GM12878 (cell line): ENCODE measurements around the gene TSC22D3. TPM values are rescaled to one million over a fixed set of nuclear protein-coding genes. Genes with fewer than 3 reads are reported as not detected.

Experiments used
- ATAC-seq: fragments of 200-7000 bp; cut with Tn5 transposase; 3 replicates; pipeline ENCODE4 v1.9.1; 2020; ENCODE audit warnings: mild to moderate bottlenecking, moderate library complexity
- BruUV-seq: library from RNA; stranded (reverse); fragments of 400-500 nt; replicated peaks from 2 replicates; lab custom pipeline; 2021; lab: Mats Ljungman, UMichigan
- CTCF ChIA-PET: fragments of 300-600 bp; sonication (Branson Sonifier 250); formaldehyde crosslinking; extraction: SDS; loops from one replicate; lab custom pipeline; 2021; ENCODE audit warnings: inconsistent platforms; lab: Yijun Ruan, JAX
- POLR2A ChIA-PET: fragments of 350-600 bp; formaldehyde crosslinking; extraction: SDS; loops from one replicate; lab custom pipeline; 2021; ENCODE audit warnings: inconsistent platforms; lab: Charles Lee
- RAD21 ChIA-PET: fragments of 300-600 bp; sonication (Branson Sonifier 250); formaldehyde crosslinking; loops from one replicate; lab custom pipeline; 2023; ENCODE audit warnings: antibody characterized with exemption; ENCODE audit not compliant: unreplicated experiment; lab: Charles Lee
- SMC1A ChIA-PET: fragments of 300-600 bp; sonication (Branson Sonifier 250); formaldehyde crosslinking; loops from one replicate; lab custom pipeline; 2023; ENCODE audit not compliant: unreplicated experiment, uncharacterized antibody; lab: Charles Lee
- DNase-seq: peaks from one replicate; pipeline ENCODE4 v3.0.0-alpha.2; 2011; ENCODE audit warnings: low read depth, low spot score
- FAIRE-seq: peaks from 3 replicates; lab custom pipeline; 2011; peaks lifted over from hg19 to GRCh38; lab: Jason Lieb, UNC
- H2AFZ ChIP-seq: 2 replicates; pipeline ENCODE4 v1.6.0; 2011; ENCODE audit warnings: low read depth, low read length, control low read depth; ENCODE audit not compliant: control insufficient read depth
- H3K27ac ChIP-seq: 2 replicates; pipeline ENCODE4 v1.5.1; 2011; ENCODE audit warnings: control low read depth; ENCODE audit not compliant: control insufficient read depth, insufficient read depth
- H3K27me3 ChIP-seq, 2 experiments: replicated peaks in 1 of 2; 2 replicates each; pipeline versions ENCODE4 v1.6.0 to v1.6.1; 2011; ENCODE audit warnings: low read length in 1 of 2; ENCODE audit not compliant: control insufficient read depth in 2 of 2, insufficient read depth in 2 of 2
- H3K36me3 ChIP-seq, 2 experiments: 2 replicates each; pipeline ENCODE4 v1.5.1; 2011; ENCODE audit warnings: low read length in 1 of 2; ENCODE audit not compliant: control insufficient read depth in 2 of 2, insufficient read depth in 2 of 2
- H3K4me1 ChIP-seq: 2 replicates; pipeline ENCODE4 v1.6.1; 2011; ENCODE audit warnings: mild to moderate bottlenecking, low read length, moderate library complexity, mixed read lengths; ENCODE audit not compliant: control insufficient read depth, insufficient read depth
- H3K4me2 ChIP-seq: 2 replicates; pipeline ENCODE4 v1.6.0; 2011; ENCODE audit warnings: control low read depth; ENCODE audit not compliant: control insufficient read depth, insufficient read depth
- H3K4me3 ChIP-seq: fragments of 200-600 bp; sonication (generic); 2 replicates; pipeline ENCODE4 v1.5.1; 2016
- H3K79me2 ChIP-seq: 2 replicates; pipeline ENCODE4 v1.6.0; 2011; ENCODE audit warnings: low read length; ENCODE audit not compliant: control insufficient read depth, insufficient read depth
- H3K9ac ChIP-seq: 2 replicates; pipeline ENCODE4 v1.8.0; 2011; ENCODE audit warnings: low read length, control low read depth, mixed read lengths; ENCODE audit not compliant: control insufficient read depth, insufficient read depth
- H3K9me3 ChIP-seq: replicated peaks from 3 replicates; pipeline ENCODE4 v1.5.1; 2011; ENCODE audit warnings: mild to moderate bottlenecking, low read length; ENCODE audit not compliant: control insufficient read depth, insufficient read depth
- H4K20me1 ChIP-seq: 2 replicates; pipeline ENCODE4 v1.6.0; 2011; ENCODE audit not compliant: control insufficient read depth, insufficient read depth
- ATF2 ChIP-seq: IDR thresholded peaks from 2 replicates; pipeline ENCODE4 v1.6.1; 2012; ENCODE audit warnings: low read length, inconsistent platforms
- BACH1 ChIP-seq: fragments of 450-650 bp; IDR thresholded peaks from 2 replicates; pipeline ENCODE4 v1.6.1; 2017; ENCODE audit warnings: mild to moderate bottlenecking, borderline replicate concordance
- MAX ChIP-seq: IDR thresholded peaks from 2 replicates; pipeline ENCODE4 v1.6.1; 2012; ENCODE audit warnings: low read depth, low read length, improper control_type of control experiment
- NKRF ChIP-seq: fragments of 450-650 bp; conservative IDR thresholded peaks from 2 replicates; pipeline ENCODE4 v1.6.1; 2017; ENCODE audit warnings: mild to moderate bottlenecking, moderate library complexity
- RFX5 ChIP-seq: IDR thresholded peaks from 2 replicates; pipeline ENCODE4 v1.6.1; 2011; ENCODE audit warnings: low read depth, low read length, improper control_type of control experiment
- SKIL ChIP-seq: fragments of 450-650 bp; IDR thresholded peaks from 2 replicates; pipeline ENCODE4 v1.6.1; 2017; ENCODE audit warnings: mild to moderate bottlenecking, low read depth, inconsistent platforms; ENCODE audit not compliant: poor library complexity, severe bottlenecking
- SMAD1 ChIP-seq: fragments of 450-650 bp; IDR thresholded peaks from 2 replicates; pipeline ENCODE4 v1.6.1; 2018; ENCODE audit warnings: mild to moderate bottlenecking, low read depth; ENCODE audit not compliant: partially characterized antibody
- TCF3 ChIP-seq: IDR thresholded peaks from 2 replicates; pipeline ENCODE4 v1.6.1; 2012; ENCODE audit warnings: low read depth, mild to moderate bottlenecking, low read length, borderline replicate concordance; ENCODE audit not compliant: insufficient read depth
- WGBS: methylation state at CpG from one replicate; pipeline ENCODE4 v1.1.6; 2016; ENCODE audit warnings: low lambda C conversion rate; ENCODE audit not compliant: insufficient replicate concordance, insufficient coverage; ENCODE audit errors: missing lambda C conversion rate; 5-methylcytosine and 5-hydroxymethylcytosine counted together
- in situ Hi-C: fragments of 300-500 bp; cut with MboI; formaldehyde crosslinking; loops from 9 replicates; pipeline ENCODE4 v1.14.3; 2018; ENCODE audit warnings: mixed read lengths
- intact Hi-C: fragments of 100-400 bp; cut with micrococcal nuclease; formaldehyde crosslinking; loops from one replicate; pipeline ENCODE4 v1.14.2; 2022; ENCODE audit not compliant: unreplicated experiment
- polyA plus RNA-seq, 11 experiments: library from polyadenylated mRNA; depleted of rRNA in 4 of 11; unstranded in 6 of 11; stranded (reverse) in 5 of 11; fragments of >200 nt; fragmentation: Nextera tagmentation in 4 of 11; fragmentation: Illumina TruSeq in 1 of 11; extraction: Ambion mirVana in 4 of 11; extraction: Trizol in 1 of 11; gene quantifications; 1 replicate in 1 of 11; 2 replicates in 10 of 11; pipeline versions ENCODE4 v1.2.1 to v1.2.3, GENCODE V29; 2011 to 2016; ENCODE audit warnings: inconsistent platforms in 2 of 11, missing spikeins in 2 of 11, low read depth in 1 of 11
- total RNA-seq, 4 experiments: library from RNA; depleted of rRNA in 3 of 4; stranded (reverse); fragments of >200 nt in 3 of 4; fragmentation: Illumina TruSeq in 1 of 4; extraction: Trizol in 1 of 4; gene quantifications; 2 replicates each; pipeline versions ENCODE4 v1.2.1 to v1.2.3, GENCODE V29; 2013 to 2021
- TF ChIP-seq, protein P1 (sequence below): fragments of 450-650 bp; IDR thresholded peaks from 2 replicates; pipeline ENCODE4 v1.6.1; 2014; ENCODE audit warnings: mild to moderate bottlenecking

Gene TSC22D3
- total and polyA plus RNA-seq, 10 of the 15 experiments (the other 5 are each of a cell fraction or from before 2014, with no cell fraction given) = 4.6 to 122 (median 16.1) TPM

DNA sequence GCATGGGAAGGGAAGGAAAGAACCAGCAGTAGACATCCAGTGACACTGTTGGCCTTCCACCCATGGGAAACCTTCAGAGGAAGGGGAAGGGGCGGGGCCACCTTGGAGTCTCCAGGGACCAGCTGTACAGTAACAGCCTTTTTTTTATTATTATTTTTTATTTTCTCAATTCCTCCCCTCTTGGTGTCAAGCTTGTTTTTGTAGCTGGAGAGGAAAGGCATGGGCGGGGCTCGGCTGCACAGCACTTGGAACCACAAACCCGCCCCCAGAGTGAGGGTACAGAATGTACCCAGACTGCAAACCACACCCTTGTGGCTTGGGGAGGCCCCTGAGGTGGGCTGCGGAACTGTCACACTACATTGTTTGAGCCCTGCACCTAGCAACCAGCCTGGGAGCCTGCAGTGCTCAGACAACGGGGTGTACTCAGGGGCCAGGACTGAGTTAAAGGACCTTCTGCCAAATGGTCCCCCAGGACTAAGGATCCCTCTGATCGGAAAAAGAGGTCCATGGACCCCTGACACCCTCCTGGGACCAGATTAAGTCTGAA is 101.6 kb downstream of the TSC22D3 start (continued):
- TF ChIP-seq, protein P1, sequence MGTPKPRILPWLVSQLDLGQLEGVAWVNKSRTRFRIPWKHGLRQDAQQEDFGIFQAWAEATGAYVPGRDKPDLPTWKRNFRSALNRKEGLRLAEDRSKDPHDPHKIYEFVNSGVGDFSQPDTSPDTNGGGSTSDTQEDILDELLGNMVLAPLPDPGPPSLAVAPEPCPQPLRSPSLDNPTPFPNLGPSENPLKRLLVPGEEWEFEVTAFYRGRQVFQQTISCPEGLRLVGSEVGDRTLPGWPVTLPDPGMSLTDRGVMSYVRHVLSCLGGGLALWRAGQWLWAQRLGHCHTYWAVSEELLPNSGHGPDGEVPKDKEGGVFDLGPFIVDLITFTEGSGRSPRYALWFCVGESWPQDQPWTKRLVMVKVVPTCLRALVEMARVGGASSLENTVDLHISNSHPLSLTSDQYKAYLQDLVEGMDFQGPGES = no peak
- TF ChIP-seq BACH1 (peak; percentile 44; the same call in 1 of the 2 replicates), RFX5 (peak; percentile 45; the same call in 1 of the 2 replicates), TCF3 (0 out of 2 replicates have a peak, but pooled peaks have one; percentile 12), MAX (peak; percentile 26; the same call in 1 of the 2 replicates)

- Histone ChIP-seq H3K4me3 (no peak overlapping the region), H3K9ac (no peak overlapping the region), H2AFZ (no peak overlapping the region), H3K27ac (peak overlapping the region; percentile 57), H3K9me3 (no peaks in the 10 kb centered on the region), H3K4me2 (peak overlapping the region; percentile 82), H3K36me3 (no peaks in the 10 kb centered on the region), H3K4me1 (peaks cover 16% of the 10 kb centered on the region), H3K79me2 (peaks cover 4% of the 10 kb centered on the region), H3K27me3 (no peaks in the 10 kb centered on the region), H4K20me1 (no peaks in the 10 kb centered on the region)
- ChIA-PET SMC1A (interaction anchor here (0.7 to 8.6 kb wide), 17 partner anchors 11 to 232 kb away, joined by 3 to 425 read pairs (median 5); partner anchors contain the start of genes NCBP2L, PRPS1 and TSC22D3), RAD21 (interaction anchor here (0.7 to 11.2 kb wide), 26 partner anchors 11 to 282 kb away, joined by 3 to 444 read pairs (median 5); partner anchors contain the start of genes NCBP2L, PRPS1 and TSC22D3), POLR2A (interaction anchor here (0.5 to 10.5 kb wide), 8 partner anchors 28 to 221 kb away, joined by 3 to 287 read pairs (median 4); partner anchors contain the start of genes NCBP2L and TSC22D3), CTCF (interaction anchor here (0.7 to 8.6 kb wide), 28 partner anchors 11 to 133 kb away, joined by 3 to 273 read pairs (median 5); partner anchors contain the start of genes NCBP2L, PRPS1 and TSC22D3)
- FAIRE-seq (no peak), ATAC-seq (peak; percentile 13), DNase-seq (no peak)
- 18% methylated on average over 6 of the region's 6 CpGs for WGBS
- no TSS peak for BruUV-seq
- intact Hi-C loops (loop anchor here (1.0 kb wide), 2 partner anchors 45 to 104 kb away; partner anchors contain the start of gene NCBP2L), in situ Hi-C loops (no loop called here)
- TF ChIP-seq ATF2 (no peak), SKIL (no peak), NKRF (0 out of 2 replicates have a peak, but pooled peaks have one; percentile 4), SMAD1 (no peak)
Measured at GRCh38 chrX:107673431-107673830, 102.2 kb downstream of the TSC22D3 start.
